ENCODE measurements around the gene CFB.

GRCh38 chr6:31906122-31906521 is 39.8 kb upstream of the CFB start:
- TF ChIP-seq POLR2AphosphoS5 (IDR thresholded peaks at IDR 0.05; ENCODE audit: low read depth, low read length): no peak
- no peak for TF ChIP-seq TAF1 (IDR thresholded peaks at IDR 0.05; ENCODE audit: borderline replicate concordance, insufficient read depth, low read length)
- TF ChIP-seq REST (IDR thresholded peaks at IDR 0.05; ENCODE audit: insufficient read depth in 1 of 2, low read depth in 2 of 2, low read length in 2 of 2): no peak
- TF ChIP-seq SIN3A (IDR thresholded peaks at IDR 0.05; ENCODE audit: borderline replicate concordance, insufficient read depth, low read length): no peak
